ENCODE results near the gene VPS36.

Gene VPS36

DNA sequence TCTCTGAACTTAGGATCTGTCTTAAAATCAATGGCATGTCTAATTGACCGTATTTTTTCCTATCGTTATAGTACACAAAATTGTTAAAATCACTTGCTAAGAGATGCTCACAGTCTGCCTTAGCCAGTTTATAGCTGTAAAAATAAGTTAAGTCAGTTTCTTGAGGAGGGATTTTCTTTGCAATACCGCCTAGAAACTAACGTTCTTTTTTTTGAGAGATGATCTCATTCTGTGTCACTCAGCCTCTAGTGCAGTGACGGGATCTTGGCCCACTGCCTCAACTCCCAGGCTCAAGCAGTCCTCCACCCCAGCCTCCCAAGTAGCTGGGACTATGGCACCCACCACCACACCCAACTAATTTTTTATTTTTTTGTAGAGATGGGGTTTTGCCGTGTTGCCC lies 9.2 kb upstream of the VPS36 start:
- H3K4me3 ChIP-seq (ENCODE audit: low read length), result no peak overlapping the region
- TF ChIP-seq CTCF (conservative IDR thresholded peaks at IDR 0.05; ENCODE audit: low read length), result no peak
- peak; percentile 36 for DNase-seq (ENCODE audit: low read depth)

DNA sequence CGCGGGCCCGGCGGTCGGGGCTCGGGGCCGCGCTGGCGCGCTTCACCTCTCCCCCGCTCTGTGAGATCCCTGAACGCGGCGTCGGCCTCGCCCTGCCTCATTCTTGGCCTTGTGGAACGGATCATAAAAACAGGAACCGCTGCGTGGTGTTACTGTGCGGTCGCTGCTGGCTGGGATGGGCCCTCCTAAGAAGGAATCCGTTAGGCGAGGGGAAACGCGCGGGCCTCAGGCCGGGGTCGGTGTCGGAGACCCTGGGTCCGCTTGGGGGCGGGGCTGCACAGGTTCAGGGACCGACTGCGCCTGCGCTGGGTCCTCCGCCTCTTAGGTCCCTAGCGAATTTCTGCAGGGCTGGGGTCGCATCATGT lies 5.2 kb upstream of the VPS36 start:
- peak; percentile 41 for DNase-seq (ENCODE audit: low read depth)
- TF ChIP-seq CTCF (conservative IDR thresholded peaks at IDR 0.05; ENCODE audit: low read length), result no peak
- H3K4me3 ChIP-seq (ENCODE audit: low read length), result peak overlapping the region; percentile 94

DNA sequence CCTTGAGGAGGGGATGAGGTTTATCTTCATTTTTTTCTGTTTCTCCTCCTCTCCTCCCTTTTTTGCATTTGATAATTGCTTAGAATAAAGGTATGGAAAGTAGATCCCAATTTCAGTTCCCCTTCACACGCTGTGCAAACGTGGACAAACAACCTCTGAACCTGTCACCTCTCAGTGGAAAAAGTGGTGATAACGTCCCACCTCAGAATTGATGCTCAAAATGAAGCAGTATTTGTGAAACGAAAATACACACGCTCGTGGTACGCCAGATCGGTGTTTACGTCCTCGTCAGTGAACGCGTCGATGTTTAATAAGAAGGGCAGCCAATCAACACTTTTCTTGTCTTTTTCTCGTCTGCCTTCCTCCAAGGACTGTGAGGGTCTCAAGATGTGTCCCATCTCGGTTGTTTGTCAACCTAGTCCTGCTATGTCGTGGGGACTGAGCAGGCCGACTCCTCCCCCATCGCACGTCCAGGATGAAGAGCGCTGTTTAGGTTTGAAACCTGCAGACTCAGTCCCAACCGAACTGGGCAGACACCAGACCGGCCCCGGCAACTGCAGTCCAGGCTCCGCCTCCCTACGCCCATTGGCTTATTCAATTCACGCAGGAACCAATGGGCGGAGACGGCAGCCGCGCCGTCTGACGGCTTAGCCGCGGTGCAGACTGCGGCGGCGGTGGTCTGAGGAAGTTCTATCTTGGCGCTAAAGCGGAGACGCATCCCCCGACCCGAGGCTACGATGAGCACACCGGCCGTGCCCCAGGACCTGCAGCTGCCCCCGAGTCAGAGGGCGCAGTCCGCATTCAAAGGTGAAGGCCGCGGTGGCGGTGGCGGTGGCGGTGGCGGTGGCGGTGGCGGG lies 4.6 kb upstream of the VPS36 start, which contains the start of gene CKAP2:
Gene CKAP2 (plus strand): TSS at position 659 of the 857 bp plus-strand sequence. CDS start 79 bp downstream, at position 738.
- peak; percentile 88 for DNase-seq (ENCODE audit: low read depth)
- H3K4me3 ChIP-seq (ENCODE audit: low read length), result peak within 1 kb of the TSS; percentile 94
- no peak for TF ChIP-seq CTCF (conservative IDR thresholded peaks at IDR 0.05; ENCODE audit: low read length)

- peak overlapping the region; percentile 94 for H3K4me3 ChIP-seq (ENCODE audit: low read length)
- no peak for TF ChIP-seq CTCF (conservative IDR thresholded peaks at IDR 0.05; ENCODE audit: low read length)
- no peak for DNase-seq (ENCODE audit: low read depth)
Measured at GRCh38 chr13:52454459-52454819, 4.0 kb upstream of the VPS36 start.

DNA sequence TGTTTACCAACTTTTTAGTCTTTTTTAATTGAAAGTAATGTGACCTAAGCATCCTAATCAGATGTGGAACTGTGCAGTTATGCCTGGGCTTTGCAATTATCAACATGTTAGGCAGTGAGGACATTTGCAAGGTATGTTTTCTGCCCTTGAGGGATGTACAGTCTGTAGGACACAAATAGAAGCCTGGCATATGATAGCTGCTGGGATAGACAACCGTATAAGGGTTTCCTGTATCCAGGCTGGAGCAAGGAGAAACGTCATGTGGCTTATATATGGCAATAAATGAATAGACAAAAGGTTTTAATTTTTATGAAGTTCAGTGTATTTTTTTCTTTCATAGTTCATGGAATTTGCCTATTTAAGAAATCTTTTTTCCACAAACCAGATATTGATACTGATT lies 2.0 kb upstream of the VPS36 start:
- no peak overlapping the region for H3K4me3 ChIP-seq (ENCODE audit: low read length)
- DNase-seq (ENCODE audit: low read depth), result no peak
- no peak for TF ChIP-seq CTCF (conservative IDR thresholded peaks at IDR 0.05; ENCODE audit: low read length)

DNA sequence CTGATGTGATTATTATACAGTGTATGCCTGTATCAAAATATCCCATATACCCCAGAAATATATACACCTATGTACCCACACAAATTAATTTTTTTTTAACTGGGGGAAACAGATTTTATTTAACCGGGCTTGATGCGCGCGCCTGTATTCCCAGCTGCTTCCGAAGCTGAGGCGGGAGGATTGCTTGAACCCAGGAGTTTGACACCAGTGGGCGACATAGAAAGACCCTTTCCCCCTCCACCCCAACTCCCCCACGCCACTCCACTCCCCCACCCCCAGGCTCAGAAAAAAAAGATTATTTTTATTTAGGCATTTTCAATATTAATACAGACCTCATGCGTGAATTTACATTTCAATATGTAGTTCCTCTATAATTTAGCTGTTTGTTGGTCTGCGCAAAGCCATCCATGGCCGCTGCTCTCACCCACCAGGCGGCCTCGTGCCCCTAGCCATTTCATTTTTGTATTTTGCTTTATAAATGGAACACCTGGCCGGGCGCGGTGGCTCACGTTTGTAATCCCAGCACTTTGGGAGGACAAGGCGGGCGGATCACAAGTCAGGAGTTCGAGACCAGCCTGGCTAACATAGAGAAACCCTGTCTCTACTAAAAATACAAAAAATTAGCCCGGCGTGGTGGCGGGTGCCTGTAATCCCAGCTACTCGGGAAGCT lies 836 bp upstream of the VPS36 start:
- no peak overlapping the region for H3K4me3 ChIP-seq (ENCODE audit: low read length)
- TF ChIP-seq CTCF (conservative IDR thresholded peaks at IDR 0.05; ENCODE audit: low read length), result no peak
- no peak for DNase-seq (ENCODE audit: low read depth)

GRCh38 chr13:52450793-52451116 lies 321 bp upstream of the VPS36 start:
- peak overlapping the region; percentile 44 for H3K4me3 ChIP-seq (ENCODE audit: low read length)
- DNase-seq (ENCODE audit: low read depth), result no peak
- no peak for TF ChIP-seq CTCF (conservative IDR thresholded peaks at IDR 0.05; ENCODE audit: low read length)

All from AG10803 (cell line).